ENCODE measurements around the gene FAP. TPM values are rescaled to one million over a fixed set of nuclear protein-coding genes. Genes with fewer than 3 reads are reported as not detected.
A peak's percentile ranks its signal among the peaks of the same experiment; 100 is the strongest.

FAP gene
- total RNA-seq: not detected

- H3K27ac Mint-ChIP-seq: no peak within 1 kb of the TSS
- ATAC-seq (no peak), DNase-seq (ENCODE audit: low spot score) (no peak)
- H3K4me1 Mint-ChIP-seq (ENCODE audit: low read depth in 2 of 2): no peaks in the 10 kb centered on the region
- H3K9me3 Mint-ChIP-seq: no peaks in the 10 kb centered on the region
- no peak within 1 kb of the TSS for H3K4me3 Mint-ChIP-seq
- peaks cover 32 to 40% of the 10 kb centered on the region in 2 donors for H3K27me3 Mint-ChIP-seq
- H3K36me3 Mint-ChIP-seq: no peaks in the 10 kb centered on the region
Observed at GRCh38 chr2:162243294-162243693, at the start of gene FAP. FAP (minus strand) TSS chr2:162243445; CDS start chr2:162243327, 118 bp downstream.

GRCh38 chr2:162291748-162292147 is 48.5 kb upstream of the FAP start:
- ATAC-seq (no peak), DNase-seq (ENCODE audit: low spot score) (no peak)
- Mint-ChIP-seq H3K9me3 (no peaks in the 10 kb centered on the region), H3K4me1 (ENCODE audit: low read depth in 2 of 2) (peaks cover 0 to 2% of the 10 kb centered on the region in 2 donors), H3K27me3 (no peaks in the 10 kb centered on the region), H3K4me3 (no peak overlapping the region), H3K36me3 (peaks cover 10% of the 10 kb centered on the region), H3K27ac (no peak overlapping the region)

GRCh38 chr2:162282765-162283425 is 39.6 kb upstream of the FAP start:
- Mint-ChIP-seq H3K36me3 (peaks cover 21% of the 10 kb centered on the region), H3K4me3 (no peak overlapping the region), H3K27ac (peak overlapping the region in 1 of 2 donors; percentile 5)

GRCh38 chr2:162280654-162281053 is 37.4 kb upstream of the FAP start:
- H3K27me3 Mint-ChIP-seq: no peaks in the 10 kb centered on the region
- no peak overlapping the region for H3K4me3 Mint-ChIP-seq
- H3K4me1 Mint-ChIP-seq (ENCODE audit: low read depth in 2 of 2): peaks cover 0 to 5% of the 10 kb centered on the region in 2 donors
- no peak overlapping the region for H3K27ac Mint-ChIP-seq
- H3K36me3 Mint-ChIP-seq: peaks cover 27% of the 10 kb centered on the region
- ATAC-seq (no peak), DNase-seq (ENCODE audit: low spot score) (no peak)
- no peaks in the 10 kb centered on the region for H3K9me3 Mint-ChIP-seq

More at GRCh38 chr2:162282765-162283425, 39.6 kb upstream of the FAP start:
- ATAC-seq (no peak), DNase-seq (ENCODE audit: low spot score) (no peak)
- H3K4me1 Mint-ChIP-seq (ENCODE audit: low read depth in 2 of 2): peaks cover 0 to 5% of the 10 kb centered on the region in 2 donors
- H3K9me3 Mint-ChIP-seq: no peaks in the 10 kb centered on the region
- no peaks in the 10 kb centered on the region for H3K27me3 Mint-ChIP-seq

- H3K4me3 Mint-ChIP-seq: no peak overlapping the region
- H3K27me3 Mint-ChIP-seq: no peaks in the 10 kb centered on the region
- H3K27ac Mint-ChIP-seq: no peak overlapping the region
- peaks cover 24% of the 10 kb centered on the region for H3K36me3 Mint-ChIP-seq
- H3K9me3 Mint-ChIP-seq: no peaks in the 10 kb centered on the region
- ATAC-seq: no peak
- no peak for DNase-seq (ENCODE audit: low spot score)
- no peaks in the 10 kb centered on the region for H3K4me1 Mint-ChIP-seq (ENCODE audit: low read depth in 2 of 2)
Observed at GRCh38 chr2:162277381-162277780, 34.1 kb upstream of the FAP start.

GRCh38 chr2:162267996-162268395 is 24.8 kb upstream of the FAP start:
- no peak overlapping the region for H3K4me3 Mint-ChIP-seq
- no peaks in the 10 kb centered on the region for H3K4me1 Mint-ChIP-seq (ENCODE audit: low read depth in 2 of 2)
- H3K9me3 Mint-ChIP-seq: no peaks in the 10 kb centered on the region
- no peak overlapping the region for H3K27ac Mint-ChIP-seq
- DNase-seq (ENCODE audit: low spot score) (no peak), ATAC-seq (no peak)
- no peaks in the 10 kb centered on the region for H3K27me3 Mint-ChIP-seq
- peaks cover 21% of the 10 kb centered on the region for H3K36me3 Mint-ChIP-seq

GRCh38 chr2:162267496-162267895 is 24.3 kb upstream of the FAP start:
- DNase-seq (ENCODE audit: low spot score) (no peak), ATAC-seq (no peak)
- no peaks in the 10 kb centered on the region for H3K9me3 Mint-ChIP-seq
- peaks cover 20% of the 10 kb centered on the region for H3K36me3 Mint-ChIP-seq
- H3K4me3 Mint-ChIP-seq: no peak overlapping the region
- H3K27me3 Mint-ChIP-seq: no peaks in the 10 kb centered on the region
- H3K4me1 Mint-ChIP-seq (ENCODE audit: low read depth in 2 of 2): no peaks in the 10 kb centered on the region
- no peak overlapping the region for H3K27ac Mint-ChIP-seq

GRCh38 chr2:162266460-162266760 is 23.2 kb upstream of the FAP start:
- H3K36me3 Mint-ChIP-seq: peaks cover 10% of the 10 kb centered on the region
- H3K4me3 Mint-ChIP-seq: no peak overlapping the region
- H3K27ac Mint-ChIP-seq: no peak overlapping the region

GRCh38 chr2:162265666-162266459 is 22.6 kb upstream of the FAP start:
- ATAC-seq (no peak), DNase-seq (ENCODE audit: low spot score) (no peak)
- H3K36me3 Mint-ChIP-seq: peaks cover 10% of the 10 kb centered on the region
- H3K9me3 Mint-ChIP-seq: no peaks in the 10 kb centered on the region
- H3K4me1 Mint-ChIP-seq (ENCODE audit: low read depth in 2 of 2): peaks cover 10 to 11% of the 10 kb centered on the region in 2 donors
- H3K4me3 Mint-ChIP-seq: no peak overlapping the region
- H3K27ac Mint-ChIP-seq: no peak overlapping the region
- H3K27me3 Mint-ChIP-seq: no peaks in the 10 kb centered on the region

More at GRCh38 chr2:162266460-162266760, 23.2 kb upstream of the FAP start:
- Mint-ChIP-seq H3K9me3 (no peaks in the 10 kb centered on the region), H3K4me1 (ENCODE audit: low read depth in 2 of 2) (peaks cover 5 to 6% of the 10 kb centered on the region in 2 donors), H3K27me3 (no peaks in the 10 kb centered on the region)
- DNase-seq (ENCODE audit: low spot score): no peak
- ATAC-seq: no peak

- no peak for DNase-seq (ENCODE audit: low spot score)
- H3K4me3 Mint-ChIP-seq: peak overlapping the region; percentile 68
- H3K36me3 Mint-ChIP-seq: no peaks in the 10 kb centered on the region
- ATAC-seq: peak; percentile 79
- peaks cover 0 to 7% of the 10 kb centered on the region in 2 donors for H3K27me3 Mint-ChIP-seq
- H3K27ac Mint-ChIP-seq: peak overlapping the region; percentile 70 to 73
- no peaks in the 10 kb centered on the region for H3K9me3 Mint-ChIP-seq
- peaks cover 10 to 16% of the 10 kb centered on the region in 2 donors for H3K4me1 Mint-ChIP-seq (ENCODE audit: low read depth in 2 of 2)
Observed at GRCh38 chr2:162261032-162261945, 18.0 kb upstream of the FAP start.

- H3K4me1 Mint-ChIP-seq (ENCODE audit: low read depth in 2 of 2): peaks cover 10 to 16% of the 10 kb centered on the region in 2 donors
- H3K27ac Mint-ChIP-seq: no peak overlapping the region
- no peaks in the 10 kb centered on the region for H3K9me3 Mint-ChIP-seq
- no peak overlapping the region for H3K4me3 Mint-ChIP-seq
- no peaks in the 10 kb centered on the region for H3K36me3 Mint-ChIP-seq
- DNase-seq (ENCODE audit: low spot score) (no peak), ATAC-seq (no peak)
- peaks cover 0 to 7% of the 10 kb centered on the region in 2 donors for H3K27me3 Mint-ChIP-seq
Observed at GRCh38 chr2:162258686-162259085, 15.4 kb upstream of the FAP start.

- DNase-seq (ENCODE audit: low spot score) (no peak), ATAC-seq (no peak)
- Mint-ChIP-seq H3K4me3 (no peak overlapping the region), H3K27me3 (peaks cover 0 to 7% of the 10 kb centered on the region in 2 donors), H3K27ac (no peak overlapping the region), H3K36me3 (no peaks in the 10 kb centered on the region), H3K9me3 (no peaks in the 10 kb centered on the region), H3K4me1 (ENCODE audit: low read depth in 2 of 2) (peaks cover 10 to 16% of the 10 kb centered on the region in 2 donors)
Observed at GRCh38 chr2:162258169-162258568, 14.9 kb upstream of the FAP start.

- H3K9me3 Mint-ChIP-seq: no peaks in the 10 kb centered on the region
- peaks cover 10 to 16% of the 10 kb centered on the region in 2 donors for H3K4me1 Mint-ChIP-seq (ENCODE audit: low read depth in 2 of 2)
- H3K4me3 Mint-ChIP-seq: no peak overlapping the region
- no peak for ATAC-seq
- H3K36me3 Mint-ChIP-seq: no peaks in the 10 kb centered on the region
- H3K27ac Mint-ChIP-seq: no peak overlapping the region
- H3K27me3 Mint-ChIP-seq: peaks cover 0 to 7% of the 10 kb centered on the region in 2 donors
- DNase-seq (ENCODE audit: low spot score): no peak
Observed at GRCh38 chr2:162257425-162257824, 14.2 kb upstream of the FAP start.

Measured in natural killer cell treated with Interleukin-12 subunit alpha and Interleukin-12 subunit beta and Interleukin-15 and Interleukin-18, amount 100 ng/mL, for 72 hours (primary cell).